PC-9 (cell line): Measurements from ENCODE around the gene ZNF41. TPM values are rescaled to one million over a fixed set of nuclear protein-coding genes. Genes with fewer than 3 reads are reported as not detected.

Experiments used
- BruUV-seq: library from RNA; stranded (reverse); fragments of 400-500 nt; replicated peaks from 2 replicates; lab custom pipeline; 2021; lab: Mats Ljungman, UMichigan
- CTCF ChIA-PET: fragments of 300-600 bp; sonication (Branson Sonifier 250); formaldehyde crosslinking; loops from one replicate; lab custom pipeline; 2022; ENCODE audit warnings: antibody characterized with exemption; lab: Charles Lee
- POLR2A ChIA-PET: fragments of 300-600 bp; sonication (Branson Sonifier 250); formaldehyde crosslinking; loops from one replicate; lab custom pipeline; 2022; ENCODE audit warnings: antibody characterized with exemption; ENCODE audit not compliant: unreplicated experiment; lab: Charles Lee
- DNase-seq, 2 experiments: peaks; one replicate each; pipeline versions ENCODE4 v3.0.0 to v3.0.0-alpha.2; 2015 to 2022; ENCODE audit warnings: mixed read lengths in 1 of 2
- H2AFZ ChIP-seq: fragments of 200-600 bp; sonication (generic); 2 replicates; pipeline ENCODE4 v1.8.1; 2017; ENCODE audit warnings: antibody characterized with exemption
- H3F3A ChIP-seq: fragments of 200-600 bp; sonication (generic); 2 replicates; pipeline ENCODE4 v1.8.1; 2017; ENCODE audit warnings: antibody characterized with exemption, mild to moderate bottlenecking, low read depth; ENCODE audit not compliant: insufficient read depth
- H3K27ac ChIP-seq: fragments of 200-600 bp; sonication (generic); 2 replicates; pipeline ENCODE4 v1.6.1; 2016; ENCODE audit warnings: mixed run types
- H3K27me3 ChIP-seq: fragments of 200-600 bp; sonication (generic); 2 replicates; pipeline ENCODE4 v1.6.1; 2016; ENCODE audit warnings: low read depth, mixed run types; ENCODE audit not compliant: insufficient read depth
- H3K36me3 ChIP-seq: fragments of 200-600 bp; sonication (generic); 2 replicates; pipeline ENCODE4 v1.6.1; 2016; ENCODE audit warnings: low read depth, mixed run types
- H3K4me1 ChIP-seq: fragments of 200-600 bp; sonication (generic); replicated peaks from 2 replicates; pipeline ENCODE4 v1.6.1; 2016; ENCODE audit warnings: mixed run types; ENCODE audit not compliant: insufficient read depth
- H3K4me2 ChIP-seq: fragments of 200-600 bp; sonication (generic); 2 replicates; pipeline ENCODE4 v1.6.1; 2017; ENCODE audit warnings: mixed run types
- H3K4me3 ChIP-seq: fragments of 200-600 bp; sonication (generic); 2 replicates; pipeline ENCODE4 v1.6.1; 2016; ENCODE audit warnings: mixed run types
- H3K79me2 ChIP-seq: fragments of 200-600 bp; sonication (generic); 2 replicates; pipeline ENCODE4 v1.6.1; 2017; ENCODE audit warnings: low read depth, mixed run types
- H3K9me2 ChIP-seq: fragments of 200-600 bp; sonication (generic); 2 replicates; pipeline ENCODE4 v1.8.1; 2017; ENCODE audit warnings: mild to moderate bottlenecking; ENCODE audit not compliant: insufficient read depth
- H3K9me3 ChIP-seq: fragments of 200-600 bp; sonication (generic); 2 replicates; pipeline ENCODE4 v1.8.1; 2016; ENCODE audit warnings: low read depth; ENCODE audit not compliant: insufficient read depth
- H4K20me1 ChIP-seq: fragments of 200-600 bp; sonication (generic); 2 replicates; pipeline ENCODE4 v1.8.1; 2017; ENCODE audit not compliant: insufficient read depth
- CTCF ChIP-seq: fragments of 200-600 bp; sonication (generic); conservative IDR thresholded peaks from 2 replicates; pipeline ENCODE4 v1.6.1; 2017; ENCODE audit warnings: mixed run types, antibody characterized with exemption, mild to moderate bottlenecking, moderate library complexity
- EZH2 ChIP-seq: fragments of 200-600 bp; sonication (generic); IDR thresholded peaks from 2 replicates; pipeline ENCODE4 v1.8.0; 2017; ENCODE audit warnings: antibody characterized with exemption, low read depth
- intact Hi-C: fragments of 100-400 bp; cut with micrococcal nuclease; formaldehyde crosslinking; loops from one replicate; pipeline ENCODE4 v1.10.0; 2022; ENCODE audit not compliant: unreplicated experiment
- total RNA-seq: library from RNA; stranded (reverse); gene quantifications from 2 replicates; pipeline ENCODE4 v1.2.3, GENCODE V29; 2021

The ZNF41 gene
- total RNA-seq, 1 experiment from 2014 or later, result 3.1 TPM

GRCh38 chrX:47448165-47448806, 34.7 kb downstream of the ZNF41 start:
- no peak overlapping the region for H2AFZ ChIP-seq
- ChIA-PET POLR2A (no interaction called here), CTCF (no interaction called here)
- H3K4me2 ChIP-seq, result no peak overlapping the region
- no peak overlapping the region for H3K4me3 ChIP-seq
- H3K79me2 ChIP-seq, result no peaks in the 10 kb centered on the region
- no peak for DNase-seq
- H3F3A ChIP-seq, result no peaks in the 10 kb centered on the region
- no peak overlapping the region for H3K27ac ChIP-seq
- intact Hi-C loops, result no loop called here
- BruUV-seq, result no TSS peak
- no peaks in the 10 kb centered on the region for H3K4me1 ChIP-seq
- H4K20me1 ChIP-seq, result no peaks in the 10 kb centered on the region
- no peaks in the 10 kb centered on the region for H3K27me3 ChIP-seq
- no peaks in the 10 kb centered on the region for H3K36me3 ChIP-seq
- no peaks in the 10 kb centered on the region for H3K9me3 ChIP-seq
- H3K9me2 ChIP-seq, result no peaks in the 10 kb centered on the region
- no peak for TF ChIP-seq CTCF
- no peak for TF ChIP-seq EZH2

GRCh38 chrX:47447607-47448006, 35.4 kb downstream of the ZNF41 start:
- H3K9me2 ChIP-seq, result no peaks in the 10 kb centered on the region
- no TSS peak for BruUV-seq

GRCh38 chrX:47446971-47447370, 36.1 kb downstream of the ZNF41 start:
- H3K79me2 ChIP-seq, result no peaks in the 10 kb centered on the region
- H3K4me3 ChIP-seq, result no peak overlapping the region
- H3K4me1 ChIP-seq, result no peaks in the 10 kb centered on the region
- H3K9me3 ChIP-seq, result no peaks in the 10 kb centered on the region
- ChIA-PET CTCF (no interaction called here), POLR2A (no interaction called here)
- TF ChIP-seq EZH2 (no peak), CTCF (no peak)
- H3K9me2 ChIP-seq, result no peaks in the 10 kb centered on the region
- no peak for DNase-seq
- H3K4me2 ChIP-seq, result no peak overlapping the region
- intact Hi-C loops, result no loop called here
- H4K20me1 ChIP-seq, result no peaks in the 10 kb centered on the region
- BruUV-seq, result no TSS peak
- H3K27me3 ChIP-seq, result no peaks in the 10 kb centered on the region
- H3K36me3 ChIP-seq, result no peaks in the 10 kb centered on the region
- no peaks in the 10 kb centered on the region for H3F3A ChIP-seq
- no peak overlapping the region for H3K27ac ChIP-seq
- no peak overlapping the region for H2AFZ ChIP-seq

More at GRCh38 chrX:47447607-47448006, 35.4 kb downstream of the ZNF41 start:
- no peaks in the 10 kb centered on the region for H3F3A ChIP-seq
- ChIA-PET POLR2A (no interaction called here), CTCF (no interaction called here)
- no peak overlapping the region for H2AFZ ChIP-seq
- no peaks in the 10 kb centered on the region for H3K79me2 ChIP-seq
- H4K20me1 ChIP-seq, result no peaks in the 10 kb centered on the region
- TF ChIP-seq EZH2, result no peak
- TF ChIP-seq CTCF, result no peak
- intact Hi-C loops, result no loop called here
- H3K4me3 ChIP-seq, result no peak overlapping the region
- no peaks in the 10 kb centered on the region for H3K27me3 ChIP-seq
- no peak for DNase-seq
- no peaks in the 10 kb centered on the region for H3K9me3 ChIP-seq
- H3K4me2 ChIP-seq, result no peak overlapping the region
- H3K27ac ChIP-seq, result no peak overlapping the region
- H3K36me3 ChIP-seq, result no peaks in the 10 kb centered on the region
- no peaks in the 10 kb centered on the region for H3K4me1 ChIP-seq
